HL-60/S4 treated with retinoic acid at 250 ng/mL for 4 days and 3 days (cell line): ENCODE data around the gene PPFIBP1.
"Not testable (repeated sequence)": the region's sequence is repeated elsewhere in the genome, so short reads cannot be mapped to it uniquely, and the experiment has no call there.

Source experiments
- in situ Hi-C: fragments of 300-500 bp; cut with MboI; formaldehyde crosslinking; loops from 2 replicates; pipeline ENCODE4 v1.7.0; 2022; ENCODE audit warnings: low sequenced_read_pairs

The PPFIBP1 gene

DNA sequence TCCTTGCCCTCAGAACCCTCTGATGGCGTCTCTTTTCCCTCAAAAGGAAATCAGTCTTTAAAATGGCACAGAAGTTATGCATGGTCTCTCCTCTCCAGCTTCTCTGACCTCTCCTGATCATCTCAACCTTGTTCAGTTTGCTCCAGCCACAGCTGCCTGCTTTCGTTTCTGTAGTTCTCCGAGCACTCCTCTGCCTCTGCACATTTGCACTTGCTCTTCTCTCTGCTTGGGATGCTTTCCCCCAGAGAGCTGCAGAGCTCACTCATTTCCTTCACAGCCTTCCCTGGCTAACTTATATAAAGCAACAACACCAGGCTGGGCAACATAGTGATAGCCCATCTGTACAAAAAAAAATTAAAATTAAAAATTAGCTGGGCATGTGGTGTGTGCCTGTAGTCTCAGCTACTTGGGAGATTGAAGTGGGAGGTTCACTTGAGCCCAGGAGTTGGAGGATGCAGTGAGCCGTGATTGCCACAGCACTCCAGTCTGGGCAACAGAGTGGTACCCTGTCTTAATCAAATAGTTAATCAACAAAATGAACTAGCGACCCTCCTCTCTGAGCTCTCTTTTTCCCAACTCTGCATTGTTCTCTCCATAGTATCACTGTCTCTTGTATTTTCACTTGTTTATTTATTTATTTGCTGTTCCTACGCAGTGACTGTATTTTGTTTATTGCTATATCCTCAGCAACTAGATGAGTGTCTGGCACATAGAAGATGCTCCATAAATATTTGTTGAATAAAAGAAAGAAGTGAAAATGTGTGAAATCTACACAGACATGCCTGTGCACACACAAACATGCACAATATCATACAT is 37.7 kb downstream of the PPFIBP1 start:
- in situ Hi-C loops, result no loop called here

DNA sequence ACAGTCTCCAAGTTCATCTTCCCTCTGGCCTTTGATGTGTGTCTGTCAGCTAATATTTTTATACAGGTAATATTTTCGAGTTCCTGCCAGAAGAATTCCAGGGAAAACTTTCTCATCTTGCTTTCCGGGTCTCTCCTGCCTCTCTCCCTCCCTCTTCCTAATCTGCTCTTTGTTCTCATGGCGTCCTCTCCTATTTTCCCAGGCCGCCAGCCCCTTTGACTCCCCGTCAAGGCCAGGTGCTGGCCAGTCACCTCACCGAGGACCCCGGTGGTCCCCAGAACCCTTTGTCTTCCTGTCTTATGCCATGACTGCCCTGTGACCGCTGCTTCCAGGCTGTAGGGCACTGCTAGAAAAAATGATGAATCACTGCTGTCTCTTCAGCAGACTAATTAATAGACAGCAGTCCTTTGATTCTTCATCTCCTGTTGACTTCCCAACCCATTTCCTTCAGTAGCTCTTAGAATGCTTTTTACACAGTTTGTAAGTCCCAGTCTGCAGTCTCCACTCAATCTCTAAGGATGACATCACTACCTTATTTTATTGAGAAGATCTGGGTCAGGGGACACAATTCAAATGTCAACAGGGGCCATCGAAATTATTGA is 40.7 kb downstream of the PPFIBP1 start:
- in situ Hi-C loops, result no loop called here

DNA sequence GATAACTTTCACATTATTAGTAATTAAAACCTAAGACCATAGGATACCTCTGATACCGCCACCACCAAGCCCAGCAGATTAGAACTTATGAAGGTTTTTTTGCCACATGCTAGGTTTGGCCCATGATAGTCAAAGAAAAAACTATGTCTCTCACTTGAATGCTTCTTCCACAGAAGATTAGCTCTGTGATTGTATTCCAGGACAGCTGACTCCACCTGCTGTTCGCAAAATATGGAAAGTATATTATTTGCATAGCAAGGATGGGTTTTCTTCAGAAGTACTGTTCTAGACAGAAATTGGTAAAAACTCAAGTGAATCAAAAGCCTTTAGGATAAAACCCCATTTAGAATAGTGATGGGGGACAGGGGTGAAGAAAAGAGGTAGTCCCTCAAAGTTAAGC is 42.2 kb downstream of the PPFIBP1 start:
- in situ Hi-C loops, result no loop called here

DNA sequence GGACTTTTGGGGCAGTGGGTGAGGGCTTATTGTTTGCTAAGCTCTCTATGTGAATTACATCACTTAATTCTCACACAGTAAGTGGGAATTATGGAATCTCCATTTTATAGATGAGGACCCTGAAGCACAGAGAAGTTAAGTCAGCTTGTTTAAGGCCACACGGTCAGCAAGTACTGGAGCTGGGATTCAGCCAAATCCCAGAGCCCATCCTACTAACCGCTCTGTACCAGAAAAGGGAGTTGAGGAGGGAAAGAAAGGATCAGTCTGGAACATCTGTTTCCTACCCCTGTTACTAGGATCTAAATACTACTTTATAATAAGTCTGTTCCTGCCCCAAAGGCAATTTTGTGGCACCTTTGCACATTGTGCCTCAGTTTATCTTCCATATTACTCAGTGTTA is 42.6 kb downstream of the PPFIBP1 start:
- in situ Hi-C loops, result no loop called here

DNA sequence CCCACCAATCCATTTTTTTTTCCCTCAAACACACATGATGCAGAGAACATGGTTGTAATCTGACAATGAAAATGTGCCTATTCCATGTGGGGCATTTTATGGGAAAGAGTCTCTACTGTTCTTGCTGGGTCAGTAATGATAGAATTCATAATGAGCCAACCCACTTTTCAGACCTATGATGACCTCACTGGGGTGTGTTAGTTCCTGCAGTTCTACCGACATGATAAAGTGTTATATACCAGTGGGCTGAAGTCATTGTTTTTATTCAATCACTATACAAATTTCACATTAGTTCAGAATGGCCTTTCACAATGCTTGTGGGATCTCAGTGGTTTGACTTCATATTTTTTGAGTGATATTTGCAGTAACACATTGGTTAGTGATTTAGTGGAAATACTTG is 47.5 kb downstream of the PPFIBP1 start:
- in situ Hi-C loops, result no loop called here

DNA sequence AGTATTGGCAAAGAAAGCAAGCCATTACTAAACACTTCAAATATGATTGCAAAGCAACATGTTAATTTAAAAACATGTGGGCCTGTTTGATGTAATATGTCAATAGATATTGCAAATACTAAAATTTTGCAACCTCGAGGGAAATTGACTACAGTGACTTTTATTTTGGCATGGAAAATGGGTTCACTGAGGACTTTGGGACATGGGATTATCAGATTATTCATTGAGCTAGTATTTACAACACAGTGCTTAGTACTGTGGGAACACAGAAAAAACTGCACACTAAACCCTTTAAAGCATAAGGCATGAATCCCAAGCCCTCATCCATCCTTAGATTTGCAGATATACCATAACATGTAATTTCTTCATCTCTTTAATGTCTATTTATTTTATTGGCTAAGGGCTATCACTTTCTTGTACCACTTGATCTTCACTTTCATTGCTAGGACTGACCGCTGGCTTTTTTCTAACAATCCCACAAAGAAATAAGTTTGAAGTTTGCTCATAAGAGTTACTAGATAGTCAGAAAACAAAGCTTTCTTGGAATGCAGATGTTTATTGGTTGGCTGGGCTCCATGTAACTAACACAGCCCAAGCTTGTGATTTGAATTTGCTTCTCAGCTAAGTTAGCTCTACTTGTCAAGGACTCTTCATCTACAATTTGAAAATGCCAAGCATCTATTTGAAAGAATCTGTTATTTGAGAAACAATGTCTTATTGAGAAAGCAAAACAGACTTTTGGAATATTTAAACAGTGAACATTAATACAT is 48.7 kb downstream of the PPFIBP1 start:
- in situ Hi-C loops, result no loop called here

DNA sequence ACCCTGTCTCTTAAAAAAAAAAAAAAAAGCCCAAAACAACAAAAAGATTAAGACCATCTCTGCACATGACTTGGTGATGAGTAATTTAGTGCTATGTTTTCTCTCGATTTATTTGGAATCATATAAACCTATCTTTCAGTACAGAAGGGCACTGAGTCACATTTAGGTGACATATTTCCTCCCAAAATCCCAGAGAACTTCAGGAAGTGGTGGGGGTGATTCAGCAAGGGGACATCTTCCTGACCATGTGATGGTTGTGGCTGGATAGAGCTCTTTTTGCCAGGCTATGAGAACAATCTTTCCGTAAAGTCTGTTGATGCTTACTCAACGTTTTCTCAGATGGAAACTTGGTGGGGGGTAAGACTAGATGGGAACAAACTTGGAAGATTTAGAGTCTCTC is 50.0 kb downstream of the PPFIBP1 start:
- in situ Hi-C loops, result no loop called here

DNA sequence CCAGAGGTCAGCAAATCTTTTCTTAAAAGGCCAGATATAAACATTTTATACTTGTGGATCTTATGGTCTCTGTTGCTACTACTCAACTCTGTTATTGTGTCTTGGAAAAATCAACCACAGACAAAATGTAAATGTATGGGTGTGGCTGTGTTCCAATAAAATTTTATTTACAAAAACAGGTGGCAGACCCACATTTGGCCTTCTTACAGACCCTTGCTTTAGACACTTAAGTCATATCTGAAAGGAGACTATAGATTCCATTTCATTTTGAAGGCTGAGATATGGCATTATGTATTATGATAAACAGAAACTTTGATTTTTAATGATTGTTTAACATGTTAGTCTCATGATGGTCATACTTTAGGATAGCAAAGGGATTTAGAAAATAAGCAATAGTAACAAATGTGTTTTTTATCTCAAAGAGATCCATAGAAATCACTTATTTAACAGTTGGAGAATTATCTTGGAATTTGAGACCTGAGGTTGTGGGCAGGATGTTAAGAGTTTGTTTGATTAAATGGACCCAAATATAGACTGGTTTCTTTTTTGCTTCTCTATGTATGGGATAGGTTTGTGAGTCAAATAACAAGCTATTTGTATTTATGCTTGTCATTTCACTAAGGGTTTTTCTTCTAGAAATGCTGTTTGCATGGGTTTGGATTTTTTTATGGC is 51.2 kb downstream of the PPFIBP1 start:
- in situ Hi-C loops, result no loop called here

DNA sequence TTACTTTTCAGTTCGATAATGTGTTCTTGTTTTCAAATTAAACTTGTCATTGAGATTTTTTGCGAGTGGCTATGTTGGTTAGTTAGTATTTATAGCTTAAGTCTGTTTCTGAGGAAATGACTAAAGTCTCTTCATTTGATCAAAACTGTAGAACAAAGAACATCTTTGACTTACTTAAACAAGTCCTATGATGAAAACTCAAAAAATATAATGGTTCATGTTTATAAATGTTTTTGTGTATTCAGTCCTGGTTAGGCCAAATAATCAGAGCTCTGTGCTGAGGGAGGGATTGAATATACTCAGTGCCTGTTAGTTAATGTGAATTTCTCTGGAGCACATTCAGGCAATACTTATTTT is 51.7 kb downstream of the PPFIBP1 start:
- in situ Hi-C loops, result no loop called here

DNA sequence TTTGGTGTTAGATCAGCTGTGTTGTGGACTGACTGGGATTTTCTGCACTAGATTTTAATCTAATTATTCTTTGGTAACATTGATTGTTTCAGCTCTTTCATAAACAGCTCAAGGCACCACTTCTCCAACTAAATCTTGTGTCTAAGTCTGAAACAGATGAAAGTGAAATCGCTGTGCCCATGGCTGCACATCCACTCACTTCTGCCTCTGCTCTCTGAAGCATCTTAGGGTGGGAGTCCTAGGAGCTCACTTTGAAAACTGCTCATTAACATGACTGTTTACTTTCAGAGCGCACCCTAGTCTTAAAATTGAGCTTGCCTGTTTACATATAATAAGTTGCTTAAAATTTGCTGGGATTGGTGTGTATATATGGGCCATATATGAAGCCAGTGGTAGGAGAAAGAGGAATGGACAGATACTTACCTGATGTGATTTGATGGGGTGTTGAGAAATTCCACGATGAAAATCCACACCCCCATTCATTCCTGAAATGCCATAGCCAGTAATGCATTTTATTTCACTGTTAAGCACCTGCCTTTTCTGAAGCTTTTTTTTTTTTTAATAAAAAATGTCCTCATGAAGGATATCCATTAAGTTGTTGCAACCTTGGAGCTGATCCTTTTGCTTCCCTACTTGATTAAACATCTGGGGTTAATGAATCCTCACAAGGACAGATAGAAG is 52.8 kb downstream of the PPFIBP1 start:
- in situ Hi-C loops, result no loop called here

DNA sequence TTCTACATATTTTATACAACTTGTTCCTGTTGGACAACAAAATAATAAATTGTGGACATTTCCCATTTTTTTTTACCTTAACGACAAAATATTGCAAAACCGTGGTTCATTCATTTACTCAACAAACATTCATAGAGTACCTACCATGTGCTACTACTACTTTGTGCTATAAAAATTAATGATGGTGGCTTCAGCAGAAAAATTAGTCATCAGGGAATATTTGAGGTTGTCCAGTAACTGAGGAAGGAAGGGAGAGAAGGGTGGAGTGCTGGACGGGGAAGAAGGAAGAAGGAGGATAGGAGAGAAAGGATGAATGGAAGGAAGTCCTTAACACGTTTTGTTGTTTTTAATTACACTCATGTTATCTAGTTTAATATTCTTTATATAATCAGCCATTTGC is 53.7 kb downstream of the PPFIBP1 start:
- in situ Hi-C loops, result no loop called here

DNA sequence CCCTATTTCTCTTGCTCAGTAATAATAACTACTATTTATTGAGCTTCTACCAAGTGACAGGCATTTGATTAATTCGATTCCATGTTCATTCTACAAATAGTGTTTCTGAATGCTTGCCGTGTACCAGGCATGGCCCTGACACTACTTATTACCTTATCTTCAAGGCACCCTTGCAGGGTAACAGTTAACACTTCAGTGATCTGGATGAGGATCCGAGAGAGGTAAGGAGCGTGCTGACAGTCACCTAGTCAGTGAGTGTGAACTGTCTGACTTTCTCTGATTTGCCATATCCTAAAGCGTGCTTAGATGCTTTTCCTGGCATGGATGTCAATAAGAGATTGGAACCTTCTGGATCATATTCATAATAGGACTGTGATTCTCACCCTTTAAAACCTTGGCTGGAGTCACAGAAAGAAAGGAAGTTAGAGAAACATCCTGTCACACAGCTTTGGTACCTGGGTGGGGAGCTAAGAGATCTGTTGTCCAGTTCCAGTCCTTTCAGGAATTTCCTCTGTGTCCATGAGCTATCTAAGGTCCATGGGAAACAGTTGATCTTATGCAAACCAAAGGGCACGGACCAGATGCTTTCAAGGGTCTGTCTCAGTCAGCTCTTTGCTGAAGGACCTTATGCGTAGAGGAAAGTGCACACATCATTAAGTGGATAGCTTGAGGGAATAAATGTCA is 54.8 kb downstream of the PPFIBP1 start:
- in situ Hi-C loops, result no loop called here

DNA sequence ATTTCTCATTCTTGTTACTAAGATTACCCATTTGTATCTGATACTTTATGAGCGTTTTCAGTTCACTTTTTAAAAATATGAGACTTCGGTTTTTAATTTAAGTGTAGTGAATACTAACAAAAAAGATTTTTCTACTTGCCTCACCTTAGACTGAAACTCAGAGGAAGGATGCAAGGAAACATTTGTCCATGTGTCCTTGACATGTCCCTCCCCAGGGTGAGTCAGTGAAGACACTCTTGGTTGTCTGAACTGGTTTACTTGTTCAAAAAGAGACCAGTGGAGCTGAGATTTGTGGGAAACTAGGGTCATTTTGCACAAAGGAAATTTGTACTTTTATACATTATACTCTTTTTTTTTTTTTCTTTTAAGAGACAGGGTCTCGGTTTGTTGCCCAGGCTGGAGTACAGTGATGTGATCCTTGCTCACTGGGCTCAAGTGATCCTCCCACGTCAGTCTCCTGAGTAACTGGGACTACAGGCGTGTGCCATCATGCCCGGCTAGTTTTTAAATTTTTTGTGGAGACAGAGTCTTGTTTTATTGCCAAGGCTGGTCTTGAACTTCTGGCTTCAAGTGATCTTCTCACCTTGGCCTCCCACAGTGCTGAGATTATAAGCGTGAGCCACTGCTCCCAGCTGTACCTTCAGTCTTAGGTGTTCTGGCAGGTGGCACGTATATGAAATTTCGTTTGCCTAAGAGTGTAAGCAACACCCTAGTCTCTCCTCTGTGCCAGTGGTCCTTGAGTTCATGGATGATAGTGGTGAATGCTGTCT is 56.7 kb downstream of the PPFIBP1 start:
- in situ Hi-C loops, result no loop called here

DNA sequence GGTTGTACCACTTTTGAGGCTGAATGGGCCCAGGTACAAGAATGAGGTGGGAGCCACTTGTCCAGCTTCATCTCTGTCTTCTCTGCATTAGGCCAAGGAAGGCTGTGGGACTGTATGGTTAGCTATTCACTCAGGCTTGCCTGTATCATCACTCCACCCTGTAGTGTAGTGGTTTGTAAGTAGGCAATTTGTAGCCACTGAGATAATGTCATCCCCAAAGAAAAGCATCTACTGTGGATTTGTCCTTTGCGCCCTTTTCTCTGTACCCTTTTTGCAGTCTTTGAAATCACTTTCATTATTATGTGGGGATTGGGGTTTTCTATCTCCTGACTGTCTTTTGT is 57.3 kb downstream of the PPFIBP1 start:
- in situ Hi-C loops, result not testable (repeated sequence)

DNA sequence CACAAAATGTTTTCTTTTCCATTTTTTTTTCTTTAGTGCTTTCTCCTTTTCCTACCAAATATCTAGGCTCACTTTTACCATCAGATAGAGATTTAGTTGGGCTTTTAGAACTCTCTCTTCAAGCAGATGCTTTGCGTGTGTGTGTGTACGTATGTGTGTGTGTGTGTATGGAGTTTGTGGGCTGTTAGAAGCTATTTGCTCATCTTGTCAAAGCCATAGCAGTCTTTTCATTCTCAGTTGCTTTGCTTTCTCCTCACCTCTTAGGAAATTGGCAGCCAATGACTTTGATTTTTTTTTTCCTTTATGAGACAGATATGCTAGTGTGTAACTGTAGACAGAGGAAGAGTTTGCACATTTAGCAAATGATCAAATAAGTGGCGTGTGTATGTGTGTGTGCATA is 57.8 kb downstream of the PPFIBP1 start:
- in situ Hi-C loops, result not testable (repeated sequence)

DNA sequence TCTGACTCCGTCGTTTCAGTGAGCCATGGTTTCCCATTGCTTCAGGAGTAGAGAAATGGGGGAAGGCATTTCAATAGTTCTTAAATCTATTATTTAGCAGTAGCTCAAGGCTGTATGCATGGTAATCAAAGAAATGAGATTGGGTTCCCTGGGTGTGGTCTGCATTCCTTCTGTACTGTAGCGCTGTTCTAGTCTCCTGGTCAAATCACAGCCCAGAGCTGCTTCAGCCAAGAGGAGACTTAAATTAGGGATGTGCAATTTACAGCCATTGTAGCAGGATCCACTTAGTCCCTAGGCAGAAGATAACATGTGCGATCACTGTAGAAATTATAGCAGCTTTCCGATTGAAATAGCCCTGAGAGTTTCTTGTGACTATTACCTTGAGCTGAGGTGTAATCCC is 58.4 kb downstream of the PPFIBP1 start:
- in situ Hi-C loops, result not testable (repeated sequence)

DNA sequence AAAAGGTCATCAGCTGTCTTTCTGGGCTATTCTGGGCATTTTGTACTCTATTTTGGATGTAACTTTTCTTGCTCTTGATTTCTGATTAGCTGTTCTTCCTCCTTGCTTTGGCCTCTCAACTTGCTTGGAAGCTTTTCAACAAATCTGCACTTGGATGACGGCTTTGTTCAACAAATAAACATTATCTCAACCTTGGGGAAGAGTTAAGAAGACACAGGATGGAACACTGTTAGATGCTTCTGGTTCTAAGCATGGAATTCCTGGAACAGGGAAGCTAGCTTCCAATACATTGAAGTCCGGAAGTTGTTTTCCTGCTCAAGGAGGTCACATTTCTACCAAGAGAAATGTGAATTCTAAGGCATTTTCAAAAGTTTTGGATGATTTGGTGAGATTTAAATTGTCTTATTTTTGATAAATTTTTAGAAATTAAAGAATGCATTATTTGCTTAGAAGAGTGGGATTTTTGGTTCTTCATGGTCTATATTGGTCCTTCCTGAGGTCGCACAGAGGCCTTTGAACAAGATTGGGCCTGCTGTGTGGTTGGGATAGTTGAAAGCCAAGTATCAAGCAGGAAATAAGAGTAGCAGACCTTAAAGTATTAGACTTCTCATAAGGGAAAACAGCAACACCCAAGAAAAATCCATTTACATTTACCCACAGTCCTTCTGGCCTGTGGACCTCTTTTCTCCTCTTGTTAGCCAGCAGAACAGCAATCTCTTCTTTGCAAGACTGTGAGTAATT is 59.2 kb downstream of the PPFIBP1 start:
- in situ Hi-C loops, result no loop called here

DNA sequence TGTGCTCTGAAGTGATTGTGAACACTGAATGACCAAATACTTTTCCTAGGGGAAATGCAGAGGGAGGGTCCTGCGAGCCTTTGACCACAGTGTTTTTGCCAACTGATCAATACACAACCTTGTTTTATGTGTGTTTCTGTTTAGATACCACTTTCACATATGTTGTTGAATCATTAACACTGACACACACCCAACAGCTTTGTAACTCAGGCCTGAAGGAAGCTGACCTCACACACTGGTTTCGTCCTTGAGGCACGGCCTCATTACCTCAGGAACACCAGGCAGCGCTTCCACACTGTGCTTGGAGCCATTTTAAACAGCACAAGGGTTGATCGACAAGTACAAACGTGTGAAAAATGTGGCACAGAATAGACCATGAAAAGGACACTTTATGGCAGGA is 60.0 kb downstream of the PPFIBP1 start:
- in situ Hi-C loops, result no loop called here

DNA sequence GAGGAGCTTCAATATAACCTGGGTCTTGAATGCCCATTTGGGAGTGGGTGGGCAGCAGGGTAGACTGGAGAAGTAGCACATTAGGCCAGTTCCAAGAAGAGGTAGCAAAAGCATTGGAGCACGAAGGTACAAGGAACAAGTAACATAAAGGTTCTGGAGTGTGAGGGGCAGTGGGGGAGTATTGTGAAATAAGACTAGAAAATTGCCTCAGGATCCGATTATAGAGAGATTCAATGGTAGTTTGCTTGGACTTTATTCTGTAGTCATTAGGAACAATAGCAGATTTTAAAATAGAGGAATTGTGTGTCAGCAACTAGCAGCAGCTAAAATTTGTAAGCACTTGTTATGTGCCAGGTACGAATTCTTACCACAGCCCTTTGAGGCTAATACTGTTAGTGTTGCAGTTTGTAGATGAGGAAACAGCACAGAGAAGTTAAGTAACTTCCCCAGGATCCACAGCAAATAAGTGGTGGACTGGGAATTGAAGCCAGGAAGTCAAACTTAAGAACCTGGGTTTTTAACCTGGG is 61.8 kb downstream of the PPFIBP1 start:
- in situ Hi-C loops, result no loop called here
